ENCODE results near the gene TREX2. TPM values are rescaled to one million over a fixed set of nuclear protein-coding genes. Genes with fewer than 3 reads are reported as not detected.

Gene TREX2
- total RNA-seq, 1 experiment from 2014 or later, result 0.61 TPM

GRCh38 chrX:153400146-153401132 is 45.4 kb downstream of the TREX2 start:
- no peak overlapping the region for H3K4me3 ChIP-seq (ENCODE audit: low read depth, low read length)
- no peaks in the 10 kb centered on the region for H3K36me3 ChIP-seq (ENCODE audit: control insufficient read depth, insufficient read depth, low read length)
- H3K4me1 Mint-ChIP-seq (ENCODE audit: low read depth, unreplicated experiment), result no peaks in the 10 kb centered on the region
- ChIA-PET POLR2A (no interaction called here), CTCF (no interaction called here)
- intact Hi-C loops (cut with micrococcal nuclease; ENCODE audit: unreplicated experiment), result no loop called here
- TF ChIP-seq CTCF (IDR thresholded peaks at IDR 0.05; ENCODE audit: insufficient read depth in 1 of 2, low read depth in 1 of 2, low read length in 1 of 2, severe bottlenecking in 1 of 2, unreplicated experiment in 1 of 2), result peak; percentile 53 to 65
- no peaks in the 10 kb centered on the region for H3K36me3 Mint-ChIP-seq (ENCODE audit: insufficient read depth, unreplicated experiment)
- no TSS peak for BruUV-seq (replicated peaks)
- no peaks in the 10 kb centered on the region for H3K9me3 ChIP-seq
- no peaks in the 10 kb centered on the region for H3K9me3 Mint-ChIP-seq (ENCODE audit: unreplicated experiment)
- peaks cover 6% of the 10 kb centered on the region for H3K27me3 Mint-ChIP-seq (ENCODE audit: insufficient read depth, unreplicated experiment)
- peak in 1 of 2 experiments; percentile 43 for DNase-seq
- no peak overlapping the region for H3K4me3 Mint-ChIP-seq (ENCODE audit: unreplicated experiment)
- no peak overlapping the region for H3K27ac Mint-ChIP-seq (ENCODE audit: unreplicated experiment)
- no peaks in the 10 kb centered on the region for H3K4me1 ChIP-seq
- H3K27me3 ChIP-seq (replicated peaks; ENCODE audit: control insufficient read depth, insufficient read depth, low read length), result no peaks in the 10 kb centered on the region

- ChIA-PET CTCF (no interaction called here), POLR2A (no interaction called here)
- intact Hi-C loops (cut with micrococcal nuclease; ENCODE audit: unreplicated experiment), result no loop called here
- no peak for TF ChIP-seq CTCF (IDR thresholded peaks at IDR 0.05; ENCODE audit: insufficient read depth in 1 of 2, low read depth in 1 of 2, low read length in 1 of 2, severe bottlenecking in 1 of 2, unreplicated experiment in 1 of 2)
- Mint-ChIP-seq H3K9me3 (ENCODE audit: unreplicated experiment) (no peaks in the 10 kb centered on the region), H3K4me1 (ENCODE audit: low read depth, unreplicated experiment) (peaks cover 14% of the 10 kb centered on the region), H3K4me3 (ENCODE audit: unreplicated experiment) (no peak overlapping the region), H3K36me3 (ENCODE audit: insufficient read depth, unreplicated experiment) (no peaks in the 10 kb centered on the region), H3K27me3 (ENCODE audit: insufficient read depth, unreplicated experiment) (peaks cover 6% of the 10 kb centered on the region), H3K27ac (ENCODE audit: unreplicated experiment) (no peak overlapping the region)
- Histone ChIP-seq H3K27me3 (replicated peaks; ENCODE audit: control insufficient read depth, insufficient read depth, low read length) (no peaks in the 10 kb centered on the region), H3K36me3 (ENCODE audit: control insufficient read depth, insufficient read depth, low read length) (no peaks in the 10 kb centered on the region), H3K9me3 (no peaks in the 10 kb centered on the region), H3K4me1 (no peaks in the 10 kb centered on the region), H3K4me3 (ENCODE audit: low read depth, low read length) (no peak overlapping the region)
- BruUV-seq (replicated peaks), result no TSS peak
- no peak for DNase-seq
Measured at GRCh38 chrX:153398275-153398960, 47.4 kb downstream of the TREX2 start.

- no peaks in the 10 kb centered on the region for H3K4me1 ChIP-seq
- TF ChIP-seq CTCF (IDR thresholded peaks at IDR 0.05; ENCODE audit: insufficient read depth in 1 of 2, low read depth in 1 of 2, low read length in 1 of 2, severe bottlenecking in 1 of 2, unreplicated experiment in 1 of 2), result no peak
- Mint-ChIP-seq H3K4me3 (ENCODE audit: unreplicated experiment) (no peak overlapping the region), H3K27me3 (ENCODE audit: insufficient read depth, unreplicated experiment) (no peaks in the 10 kb centered on the region), H3K9me3 (ENCODE audit: unreplicated experiment) (no peaks in the 10 kb centered on the region), H3K4me1 (ENCODE audit: low read depth, unreplicated experiment) (peaks cover 14% of the 10 kb centered on the region), H3K27ac (ENCODE audit: unreplicated experiment) (no peak overlapping the region), H3K36me3 (ENCODE audit: insufficient read depth, unreplicated experiment) (no peaks in the 10 kb centered on the region)
- no peak overlapping the region for H3K4me3 ChIP-seq (ENCODE audit: low read depth, low read length)
- no peaks in the 10 kb centered on the region for H3K9me3 ChIP-seq
- H3K36me3 ChIP-seq (ENCODE audit: control insufficient read depth, insufficient read depth, low read length), result no peaks in the 10 kb centered on the region
- H3K27me3 ChIP-seq (replicated peaks; ENCODE audit: control insufficient read depth, insufficient read depth, low read length), result no peaks in the 10 kb centered on the region
- POLR2A ChIA-PET, result no interaction called here
- no peak for DNase-seq
- CTCF ChIA-PET, result no interaction called here
- intact Hi-C loops (cut with micrococcal nuclease; ENCODE audit: unreplicated experiment), result no loop called here
- no TSS peak for BruUV-seq (replicated peaks)
Measured at GRCh38 chrX:153397256-153397960, 48.4 kb downstream of the TREX2 start.

Measured in Caco-2 (cell line).